GM19193 (cell line): Measurements from ENCODE around the gene POGZ.

Experiments
- POLR2A ChIP-seq: IDR thresholded peaks from 4 replicates; pipeline ENCODE4 v1.6.1; 2011; ENCODE audit not compliant: insufficient read depth, insufficient read length; ENCODE audit errors: extremely low read depth

Gene POGZ

GRCh38 chr1:151405187-151405951 lies 53.9 kb downstream of the POGZ start:
- no peak for TF ChIP-seq POLR2A

- TF ChIP-seq POLR2A, result no peak
Observed at GRCh38 chr1:151403612-151404011, 55.7 kb downstream of the POGZ start.

- TF ChIP-seq POLR2A, result no peak
Observed at GRCh38 chr1:151402764-151403163, 56.5 kb downstream of the POGZ start.

GRCh38 chr1:151401860-151402259 lies 57.4 kb downstream of the POGZ start:
- TF ChIP-seq POLR2A, result no peak

- no peak for TF ChIP-seq POLR2A
Observed at GRCh38 chr1:151401125-151401788, 58.0 kb downstream of the POGZ start.

GRCh38 chr1:151399324-151400171 lies 59.7 kb downstream of the POGZ start, which contains the start of gene PSMB4:
TSS of gene PSMB4 (plus strand) at chr1:151399573. CDS start at chr1:151399588, 15 bp downstream.
- peak; percentile 79 for TF ChIP-seq POLR2A

- TF ChIP-seq POLR2A, result no peak
Observed at GRCh38 chr1:151393583-151393982, 65.7 kb downstream of the POGZ start.

GRCh38 chr1:151391079-151391563 lies 68.2 kb downstream of the POGZ start:
- TF ChIP-seq POLR2A, result no peak

- TF ChIP-seq POLR2A, result no peak
Observed at GRCh38 chr1:151386002-151386401, 73.3 kb downstream of the POGZ start.

- no peak for TF ChIP-seq POLR2A
Observed at GRCh38 chr1:151384584-151384983, 74.7 kb downstream of the POGZ start.

- TF ChIP-seq POLR2A, result no peak
Observed at GRCh38 chr1:151377150-151377884, 82.0 kb downstream of the POGZ start.

GRCh38 chr1:151373196-151373595 lies 86.1 kb downstream of the POGZ start:
- TF ChIP-seq POLR2A, result no peak

- no peak for TF ChIP-seq POLR2A
Observed at GRCh38 chr1:151372058-151372934, 87.0 kb downstream of the POGZ start, which contains the start of gene SELENBP1. TSS of gene SELENBP1 (minus strand) at chr1:151372705. CDS start at chr1:151372641, 64 bp downstream.
